HG03460 (cell line): ENCODE measurements around the gene RAI14.

Experiments
- ATAC-seq: cut with Tn5 transposase; IDR thresholded peaks from one replicate; pipeline ENCODE4 v1.9.1; 2021; ENCODE audit not compliant: unreplicated experiment

RAI14 gene

GRCh38 chr5:34844106-34844505 is 188.0 kb downstream of the RAI14 start:
- no peak for ATAC-seq

GRCh38 chr5:34844999-34845398 is 188.9 kb downstream of the RAI14 start:
- ATAC-seq, result no peak

GRCh38 chr5:34847056-34847455 is 190.9 kb downstream of the RAI14 start:
- no peak for ATAC-seq

- ATAC-seq, result no peak
These were observed 191.4 kb downstream of the RAI14 start for GRCh38 chr5:34847552-34847951.

- ATAC-seq, result no peak
These were observed 192.1 kb downstream of the RAI14 start for GRCh38 chr5:34848230-34848629.

- no peak for ATAC-seq
These were observed 193.1 kb downstream of the RAI14 start for GRCh38 chr5:34849253-34849652.

- ATAC-seq, result peak; percentile 94
These were observed 198.5 kb downstream of the RAI14 start for GRCh38 chr5:34854459-34855174.

GRCh38 chr5:34857161-34857560 is 201.0 kb downstream of the RAI14 start:
- ATAC-seq, result no peak

- no peak for ATAC-seq
These were observed 201.8 kb downstream of the RAI14 start for GRCh38 chr5:34857894-34858293.

- no peak for ATAC-seq
These were observed 202.7 kb downstream of the RAI14 start for GRCh38 chr5:34858790-34859189.

GRCh38 chr5:34859253-34859652 is 203.1 kb downstream of the RAI14 start:
- ATAC-seq, result no peak

GRCh38 chr5:34863946-34864345 is 207.8 kb downstream of the RAI14 start:
- ATAC-seq, result no peak

- no peak for ATAC-seq
These were observed 209.0 kb downstream of the RAI14 start for GRCh38 chr5:34865091-34865490.

- no peak for ATAC-seq
These were observed 210.9 kb downstream of the RAI14 start for GRCh38 chr5:34866989-34867471.

GRCh38 chr5:34867660-34868059 is 211.5 kb downstream of the RAI14 start:
- no peak for ATAC-seq

- ATAC-seq, result no peak
These were observed 212.7 kb downstream of the RAI14 start for GRCh38 chr5:34868791-34869190.

- ATAC-seq, result no peak
These were observed 213.1 kb downstream of the RAI14 start for GRCh38 chr5:34869256-34869655.

GRCh38 chr5:34870382-34870781 is 214.3 kb downstream of the RAI14 start:
- no peak for ATAC-seq

- no peak for ATAC-seq
These were observed 220.1 kb downstream of the RAI14 start for GRCh38 chr5:34876275-34876674.

- no peak for ATAC-seq
These were observed 225.1 kb downstream of the RAI14 start for GRCh38 chr5:34881246-34881645.
